Activated T-cell treated with anti-CD3 and anti-CD28 coated beads, Interleukin-2, amount 50 U/mL, for 24 hours (primary cell): ENCODE data around the gene PLEKHA6.

Experiments
- DNase-seq: peaks from one replicate; pipeline ENCODE4 v3.0.0-alpha.2; 2020
- H3K27ac Mint-ChIP-seq: 2 replicates; pipeline ENCODE4 v1.8.0; 2020; ENCODE audit warnings: mild to moderate bottlenecking, mixed read lengths
- H3K27me3 Mint-ChIP-seq: 2 replicates; pipeline ENCODE4 v1.8.0; 2020; ENCODE audit warnings: mixed read lengths
- H3K36me3 Mint-ChIP-seq: 2 replicates; pipeline ENCODE4 v1.8.0; 2020; ENCODE audit warnings: low read depth, mixed read lengths
- H3K4me1 Mint-ChIP-seq: 2 replicates; pipeline ENCODE4 v1.8.0; 2020; ENCODE audit warnings: low read depth, mixed read lengths
- H3K4me3 Mint-ChIP-seq: 2 replicates; pipeline ENCODE4 v1.8.0; 2020; ENCODE audit warnings: mild to moderate bottlenecking, moderate library complexity, mixed read lengths
- H3K9me3 Mint-ChIP-seq: 2 replicates; pipeline ENCODE4 v1.8.0; 2020; ENCODE audit warnings: mixed read lengths

Gene PLEKHA6, protein sequence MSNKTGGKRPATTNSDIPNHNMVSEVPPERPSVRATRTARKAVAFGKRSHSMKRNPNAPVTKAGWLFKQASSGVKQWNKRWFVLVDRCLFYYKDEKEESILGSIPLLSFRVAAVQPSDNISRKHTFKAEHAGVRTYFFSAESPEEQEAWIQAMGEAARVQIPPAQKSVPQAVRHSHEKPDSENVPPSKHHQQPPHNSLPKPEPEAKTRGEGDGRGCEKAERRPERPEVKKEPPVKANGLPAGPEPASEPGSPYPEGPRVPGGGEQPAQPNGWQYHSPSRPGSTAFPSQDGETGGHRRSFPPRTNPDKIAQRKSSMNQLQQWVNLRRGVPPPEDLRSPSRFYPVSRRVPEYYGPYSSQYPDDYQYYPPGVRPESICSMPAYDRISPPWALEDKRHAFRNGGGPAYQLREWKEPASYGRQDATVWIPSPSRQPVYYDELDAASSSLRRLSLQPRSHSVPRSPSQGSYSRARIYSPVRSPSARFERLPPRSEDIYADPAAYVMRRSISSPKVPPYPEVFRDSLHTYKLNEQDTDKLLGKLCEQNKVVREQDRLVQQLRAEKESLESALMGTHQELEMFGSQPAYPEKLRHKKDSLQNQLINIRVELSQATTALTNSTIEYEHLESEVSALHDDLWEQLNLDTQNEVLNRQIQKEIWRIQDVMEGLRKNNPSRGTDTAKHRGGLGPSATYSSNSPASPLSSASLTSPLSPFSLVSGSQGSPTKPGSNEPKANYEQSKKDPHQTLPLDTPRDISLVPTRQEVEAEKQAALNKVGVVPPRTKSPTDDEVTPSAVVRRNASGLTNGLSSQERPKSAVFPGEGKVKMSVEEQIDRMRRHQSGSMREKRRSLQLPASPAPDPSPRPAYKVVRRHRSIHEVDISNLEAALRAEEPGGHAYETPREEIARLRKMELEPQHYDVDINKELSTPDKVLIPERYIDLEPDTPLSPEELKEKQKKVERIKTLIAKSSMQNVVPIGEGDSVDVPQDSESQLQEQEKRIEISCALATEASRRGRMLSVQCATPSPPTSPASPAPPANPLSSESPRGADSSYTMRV

GRCh38 chr1:204359474-204360255 is at the start of gene PLEKHA6:
Gene PLEKHA6, minus strand, starts transcription at chr1:204359929. Its CDS starts 86,202 bp downstream, at chr1:204273727.
- H3K27me3 Mint-ChIP-seq: peaks cover 3% of the 10 kb centered on the region
- no peak within 1 kb of the TSS for H3K27ac Mint-ChIP-seq
- H3K36me3 Mint-ChIP-seq: no peaks in the 10 kb centered on the region
- no peak within 1 kb of the TSS for H3K4me3 Mint-ChIP-seq
- H3K9me3 Mint-ChIP-seq: no peaks in the 10 kb centered on the region
- peaks cover 25% of the 10 kb centered on the region for H3K4me1 Mint-ChIP-seq
- DNase-seq: no peak

DNA sequence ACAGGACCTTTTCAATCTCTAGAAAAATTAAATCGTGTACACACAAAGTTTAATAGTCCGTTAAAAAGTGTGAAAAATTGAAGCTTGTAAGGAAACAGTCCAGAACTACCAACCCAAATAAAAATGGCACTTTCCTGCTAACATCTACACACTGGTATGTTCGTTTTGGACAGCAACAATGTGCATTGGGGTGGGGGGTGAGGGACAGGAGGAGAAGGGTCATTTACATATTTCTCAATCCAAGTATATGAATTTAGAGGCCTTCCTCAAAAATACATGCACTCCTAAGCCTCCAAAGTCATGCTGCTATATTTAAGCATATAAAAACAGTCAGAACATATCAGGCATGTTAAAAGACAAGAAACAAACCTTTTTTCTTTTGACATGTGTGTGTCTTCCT is 49.4 kb upstream of the PLEKHA6 start:
- Mint-ChIP-seq H3K36me3 (peaks cover 74% of the 10 kb centered on the region), H3K27ac (peak overlapping the region; percentile 99), H3K4me1 (peaks cover 25% of the 10 kb centered on the region), H3K4me3 (peak overlapping the region; percentile 99), H3K9me3 (no peaks in the 10 kb centered on the region), H3K27me3 (no peaks in the 10 kb centered on the region)
- no peak for DNase-seq

DNA sequence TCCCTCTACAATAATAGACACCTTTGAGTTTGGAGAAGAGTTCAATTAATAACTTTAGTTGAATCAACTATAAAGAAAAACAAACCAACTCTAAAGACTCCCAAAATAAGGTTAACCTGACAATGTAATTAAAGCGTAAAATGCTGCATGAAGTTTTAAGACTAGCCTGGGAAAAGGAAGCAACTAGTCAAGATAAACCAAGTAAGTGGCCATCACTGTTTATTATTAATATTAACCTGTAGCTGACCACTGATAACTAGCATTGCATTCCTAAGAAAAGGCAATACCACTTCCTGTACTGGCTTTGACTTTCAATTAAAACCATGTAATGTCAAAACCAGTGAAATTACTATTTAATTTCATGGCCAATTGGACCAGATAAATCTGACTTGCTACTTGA is 48.9 kb upstream of the PLEKHA6 start:
- Mint-ChIP-seq H3K4me1 (peaks cover 31% of the 10 kb centered on the region), H3K27ac (peak overlapping the region; percentile 99), H3K27me3 (no peaks in the 10 kb centered on the region), H3K4me3 (peak overlapping the region; percentile 99), H3K36me3 (peaks cover 79% of the 10 kb centered on the region), H3K9me3 (no peaks in the 10 kb centered on the region)
- DNase-seq: no peak

GRCh38 chr1:204408074-204408507 is 48.4 kb upstream of the PLEKHA6 start:
- Mint-ChIP-seq H3K9me3 (no peaks in the 10 kb centered on the region), H3K4me1 (peaks cover 31% of the 10 kb centered on the region), H3K27ac (peak overlapping the region; percentile 99), H3K27me3 (no peaks in the 10 kb centered on the region), H3K36me3 (peaks cover 81% of the 10 kb centered on the region), H3K4me3 (peak overlapping the region; percentile 99)
- no peak for DNase-seq

GRCh38 chr1:204407295-204407971 is 47.7 kb upstream of the PLEKHA6 start:
- DNase-seq: no peak
- H3K4me3 Mint-ChIP-seq: peak overlapping the region; percentile 99
- H3K9me3 Mint-ChIP-seq: no peaks in the 10 kb centered on the region
- H3K4me1 Mint-ChIP-seq: peaks cover 28% of the 10 kb centered on the region
- H3K36me3 Mint-ChIP-seq: peaks cover 88% of the 10 kb centered on the region
- peak overlapping the region; percentile 99 for H3K27ac Mint-ChIP-seq
- H3K27me3 Mint-ChIP-seq: no peaks in the 10 kb centered on the region

DNA sequence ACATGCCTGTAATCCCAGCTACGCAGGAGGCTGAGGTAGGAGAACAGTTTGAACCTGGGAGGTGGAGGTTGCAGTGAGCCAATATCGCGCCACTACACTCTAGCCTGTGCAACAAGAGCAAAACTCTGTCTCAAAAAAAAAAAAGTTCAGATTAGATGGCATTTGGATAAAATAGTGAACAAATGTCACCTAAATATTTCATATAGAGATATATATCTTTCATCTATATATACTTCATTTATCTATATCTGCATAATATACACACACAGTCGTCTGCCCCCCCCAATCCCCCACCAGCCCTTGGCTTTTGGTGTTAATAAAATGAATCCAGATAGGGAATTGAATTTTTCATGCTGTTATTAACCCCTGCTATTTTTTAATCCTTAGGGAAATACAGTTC is 46.9 kb upstream of the PLEKHA6 start:
- Mint-ChIP-seq H3K27me3 (no peaks in the 10 kb centered on the region), H3K27ac (peak overlapping the region; percentile 77), H3K4me1 (peaks cover 29% of the 10 kb centered on the region), H3K4me3 (peak overlapping the region; percentile 99), H3K36me3 (peaks cover 95% of the 10 kb centered on the region), H3K9me3 (no peaks in the 10 kb centered on the region)
- no peak for DNase-seq

GRCh38 chr1:204405988-204406387 is 46.3 kb upstream of the PLEKHA6 start:
- no peak for DNase-seq
- Mint-ChIP-seq H3K4me3 (peak overlapping the region; percentile 99), H3K4me1 (peaks cover 34% of the 10 kb centered on the region), H3K36me3 (peaks cover 95% of the 10 kb centered on the region), H3K9me3 (no peaks in the 10 kb centered on the region), H3K27me3 (no peaks in the 10 kb centered on the region), H3K27ac (peak overlapping the region; percentile 75)

GRCh38 chr1:204404629-204405028 is 44.9 kb upstream of the PLEKHA6 start:
- Mint-ChIP-seq H3K27ac (peak overlapping the region; percentile 78), H3K4me3 (peak overlapping the region; percentile 99), H3K36me3 (peaks cover 95% of the 10 kb centered on the region), H3K27me3 (no peaks in the 10 kb centered on the region), H3K9me3 (no peaks in the 10 kb centered on the region), H3K4me1 (peaks cover 35% of the 10 kb centered on the region)
- no peak for DNase-seq

GRCh38 chr1:204402391-204402790 is 42.7 kb upstream of the PLEKHA6 start:
- peaks cover 92% of the 10 kb centered on the region for H3K36me3 Mint-ChIP-seq

DNA sequence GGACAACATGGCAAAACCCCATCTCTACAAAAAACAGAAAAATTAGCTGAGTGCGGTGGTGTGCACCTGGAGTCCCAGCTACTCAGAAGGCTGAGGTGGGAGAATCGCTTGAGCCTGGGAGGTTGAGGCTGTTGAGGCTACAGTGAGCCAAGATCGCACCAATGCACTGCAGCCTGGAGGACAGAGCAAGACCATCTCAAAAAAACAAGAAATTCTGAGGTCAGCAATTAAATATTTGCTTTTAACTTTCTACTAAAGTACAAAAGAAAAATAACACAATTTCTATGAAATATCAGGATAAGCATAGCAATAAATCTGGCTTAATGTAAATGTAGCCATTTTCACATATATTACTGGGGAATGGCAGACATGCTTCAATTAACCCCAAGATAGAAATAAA is 42.0 kb upstream of the PLEKHA6 start:
- Mint-ChIP-seq H3K4me1 (peaks cover 35% of the 10 kb centered on the region), H3K27ac (peak overlapping the region; percentile 42), H3K36me3 (peaks cover 90% of the 10 kb centered on the region), H3K27me3 (no peaks in the 10 kb centered on the region), H3K9me3 (no peaks in the 10 kb centered on the region), H3K4me3 (no peak overlapping the region)
- no peak for DNase-seq

More at GRCh38 chr1:204402391-204402790, 42.7 kb upstream of the PLEKHA6 start:
- H3K4me3 Mint-ChIP-seq: no peak overlapping the region
- H3K9me3 Mint-ChIP-seq: no peaks in the 10 kb centered on the region
- H3K27ac Mint-ChIP-seq: peak overlapping the region; percentile 42
- DNase-seq: no peak
- no peaks in the 10 kb centered on the region for H3K27me3 Mint-ChIP-seq
- H3K4me1 Mint-ChIP-seq: peaks cover 37% of the 10 kb centered on the region

- peaks cover 32% of the 10 kb centered on the region for H3K4me1 Mint-ChIP-seq
- no peaks in the 10 kb centered on the region for H3K27me3 Mint-ChIP-seq
- H3K9me3 Mint-ChIP-seq: no peaks in the 10 kb centered on the region
- peaks cover 90% of the 10 kb centered on the region for H3K36me3 Mint-ChIP-seq
- H3K4me3 Mint-ChIP-seq: no peak overlapping the region
- H3K27ac Mint-ChIP-seq: peak overlapping the region; percentile 42
- DNase-seq: no peak
Measured at GRCh38 chr1:204400882-204401510, 41.3 kb upstream of the PLEKHA6 start.

DNA sequence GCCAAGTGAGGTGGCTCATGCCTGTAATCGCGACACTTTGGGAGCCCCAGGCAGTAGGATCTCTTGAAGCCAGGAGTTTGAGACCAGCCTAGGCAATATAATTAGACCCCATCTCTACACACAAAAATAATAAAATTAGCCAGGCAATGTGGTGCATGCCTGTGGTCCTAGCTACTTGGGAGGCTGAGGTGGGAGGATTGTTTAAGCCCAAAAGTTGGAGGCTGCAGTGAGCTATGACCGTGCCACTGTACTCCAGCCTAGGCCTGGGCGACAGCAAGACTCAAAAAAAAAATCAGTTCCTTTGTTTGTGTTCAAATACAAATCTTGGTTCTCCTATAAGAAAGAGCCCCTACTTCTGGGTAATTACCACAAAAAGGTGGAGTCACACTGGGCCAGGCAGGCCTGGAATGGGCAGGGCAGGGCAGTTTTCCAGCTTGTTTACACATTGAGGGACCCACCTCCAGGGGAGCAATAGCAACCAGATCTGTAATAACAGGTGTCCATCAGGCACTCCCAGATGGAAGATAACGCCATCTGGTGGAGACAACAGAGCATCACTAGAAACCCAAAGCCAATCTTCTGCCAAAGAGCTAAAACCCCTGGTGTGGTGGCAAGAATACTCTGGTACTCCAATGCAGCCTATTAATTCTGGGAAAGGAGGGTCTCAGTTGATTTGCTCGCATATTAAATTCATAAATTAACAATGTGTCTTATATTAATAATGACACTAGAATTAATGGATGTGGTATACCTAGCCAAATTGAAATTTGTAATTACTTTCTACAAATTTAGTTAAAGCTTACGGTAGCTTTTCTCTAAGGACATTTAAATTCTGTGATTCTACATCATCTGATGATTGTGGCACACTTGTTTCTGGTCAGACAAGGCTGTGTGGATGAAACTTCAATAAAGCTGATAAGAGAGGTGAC is 38.7 kb upstream of the PLEKHA6 start:
- peak; percentile 55 for DNase-seq
- no peaks in the 10 kb centered on the region for H3K27me3 Mint-ChIP-seq
- peak overlapping the region; percentile 76 for H3K27ac Mint-ChIP-seq
- H3K4me1 Mint-ChIP-seq: peaks cover 14% of the 10 kb centered on the region
- H3K4me3 Mint-ChIP-seq: no peak overlapping the region
- no peaks in the 10 kb centered on the region for H3K9me3 Mint-ChIP-seq
- H3K36me3 Mint-ChIP-seq: peaks cover 78% of the 10 kb centered on the region
